Ureter (tissue), 1 donor: ENCODE results near the gene SOX6. TPM values are rescaled to one million over a fixed set of nuclear protein-coding genes. Genes with fewer than 3 reads are reported as not detected.

Source experiments
- DNase-seq: peaks from one replicate; pipeline ENCODE4 v3.0.0-alpha.2; 2020; ENCODE audit warnings: low spot score
- total RNA-seq: library from RNA; stranded (reverse); gene quantifications from one replicate; pipeline ENCODE4 v1.2.4, GENCODE V29; 2023
- donor health status: DM: yes; HTN: yes; CAD: no.

The SOX6 gene
- total RNA-seq, 1 donor from 2014 or later, result 6.4 TPM

DNA sequence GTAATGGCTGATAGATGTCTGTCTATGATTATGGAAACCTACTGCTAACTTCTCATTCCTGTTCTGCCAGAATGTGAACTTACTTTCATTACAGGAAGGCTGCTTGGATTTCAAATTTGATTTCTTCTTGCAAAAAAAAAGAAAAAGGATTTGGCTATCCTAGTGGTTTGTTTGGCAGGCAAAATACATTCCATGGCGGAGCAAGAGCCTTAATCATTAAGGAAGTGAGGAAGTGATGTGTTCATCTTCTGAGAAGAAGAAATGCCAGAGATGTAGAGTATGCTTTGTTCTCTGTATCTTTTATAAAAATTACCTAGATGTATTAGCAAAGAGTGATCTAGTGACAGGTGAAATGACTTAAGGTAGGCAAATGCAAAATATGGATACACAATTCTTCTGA is 356.3 kb downstream of the SOX6 start:
- DNase-seq, result no peak

DNA sequence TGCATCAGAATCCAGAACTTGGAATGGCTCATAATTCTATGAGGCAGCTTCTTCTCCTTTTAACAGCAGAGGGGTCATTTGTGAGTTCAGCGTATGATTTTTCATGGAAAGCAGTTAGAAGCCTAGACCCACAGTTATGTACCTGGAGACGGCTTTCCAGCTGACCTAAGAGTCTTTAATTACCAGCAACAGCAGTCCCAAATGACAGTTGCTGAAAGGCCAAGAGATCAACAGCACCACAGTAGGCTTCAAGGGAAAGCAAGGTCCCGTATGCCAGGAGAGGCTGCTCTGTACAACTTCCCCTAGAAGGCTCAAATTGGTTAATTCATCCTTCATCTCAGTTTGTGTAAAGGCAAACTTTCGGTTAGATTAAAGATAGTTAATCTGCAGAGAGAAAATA is 363.0 kb downstream of the SOX6 start:
- DNase-seq, result no peak

DNA sequence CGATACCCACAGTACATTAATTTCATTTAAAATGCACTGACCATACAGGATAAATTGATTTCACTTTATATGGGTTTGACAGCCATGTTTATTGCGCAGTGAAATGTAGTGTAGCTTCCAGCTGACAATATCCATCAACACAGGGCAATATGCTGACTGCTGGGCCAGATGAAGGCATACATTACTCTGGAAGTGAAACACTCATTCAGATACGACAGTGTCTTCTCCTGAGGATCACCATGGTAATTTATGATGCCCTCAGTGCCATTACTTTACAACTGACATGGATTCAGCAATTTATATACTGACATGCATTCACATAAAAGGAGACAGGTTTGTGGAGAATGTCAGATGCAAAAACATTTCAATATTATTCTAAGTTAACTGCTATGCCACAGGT is 365.1 kb downstream of the SOX6 start:
- no peak for DNase-seq

DNA sequence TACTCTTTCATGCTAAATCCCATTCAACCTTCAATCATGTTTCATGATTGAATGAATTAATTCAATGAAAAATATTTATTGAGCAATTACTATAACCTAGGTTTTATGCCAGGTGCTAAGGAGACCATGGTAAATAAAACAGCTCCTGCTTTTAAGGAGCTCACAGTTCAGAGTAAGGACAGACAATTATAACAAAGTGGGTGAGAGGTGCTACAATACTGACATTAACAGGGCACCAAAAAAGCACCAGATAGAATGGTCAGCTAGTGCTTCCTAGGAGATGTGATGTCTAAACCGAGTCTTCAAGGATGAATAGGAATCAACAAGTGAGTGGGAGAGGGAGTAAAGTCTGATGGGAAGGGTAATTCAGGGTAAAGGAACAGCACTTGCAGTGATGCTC is 366.7 kb downstream of the SOX6 start:
- no peak for DNase-seq

DNA sequence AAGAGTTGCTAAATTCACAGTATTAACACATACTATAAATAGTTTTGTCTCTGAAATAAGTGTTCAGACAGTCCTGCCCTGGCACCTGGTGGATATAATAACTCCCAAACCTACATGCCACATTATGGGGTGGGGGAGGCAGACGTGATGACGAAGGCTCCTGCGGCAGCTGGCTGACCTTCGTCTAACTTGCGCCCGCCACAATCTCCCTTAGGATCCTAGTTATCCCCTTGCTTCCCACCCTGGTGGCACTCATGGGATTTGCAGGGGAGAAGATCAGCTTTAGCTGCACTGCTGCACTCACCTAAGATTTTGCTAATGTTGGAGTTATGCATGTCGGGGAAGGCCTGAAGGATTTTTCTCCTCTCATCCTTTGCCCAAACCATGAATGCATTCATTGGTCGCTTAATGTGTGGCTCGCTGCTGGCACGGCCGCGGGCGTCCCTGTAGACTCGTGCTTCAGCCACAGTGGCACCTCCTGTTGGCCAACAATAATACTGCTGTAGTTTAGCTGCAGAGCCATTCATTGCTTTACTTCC is 367.6 kb downstream of the SOX6 start:
- no peak for DNase-seq

DNA sequence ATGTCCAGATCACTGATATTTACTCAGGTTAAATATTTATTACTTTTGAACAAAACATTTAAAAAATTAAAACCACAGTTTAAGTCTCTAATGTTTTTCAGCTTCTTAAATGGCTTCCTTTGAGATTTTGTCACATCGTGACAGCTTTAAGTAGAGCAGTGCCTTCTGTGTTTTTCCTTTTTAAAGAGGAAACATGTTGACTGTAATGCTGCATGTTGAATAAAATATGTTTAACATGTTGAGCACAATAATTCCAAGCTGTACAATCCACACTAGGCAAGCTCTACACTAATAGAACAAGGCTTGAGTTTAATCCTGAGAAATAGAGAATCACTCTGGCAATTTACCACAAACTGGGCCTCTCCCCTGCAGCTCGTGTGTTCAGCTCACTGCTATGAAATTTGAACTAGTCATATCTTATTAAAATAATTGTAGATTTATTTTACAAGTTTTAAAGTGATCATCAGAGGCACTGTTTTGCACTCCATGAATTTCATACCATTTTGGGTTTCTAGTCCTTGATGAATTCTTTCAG is 368.3 kb downstream of the SOX6 start:
- no peak for DNase-seq

DNA sequence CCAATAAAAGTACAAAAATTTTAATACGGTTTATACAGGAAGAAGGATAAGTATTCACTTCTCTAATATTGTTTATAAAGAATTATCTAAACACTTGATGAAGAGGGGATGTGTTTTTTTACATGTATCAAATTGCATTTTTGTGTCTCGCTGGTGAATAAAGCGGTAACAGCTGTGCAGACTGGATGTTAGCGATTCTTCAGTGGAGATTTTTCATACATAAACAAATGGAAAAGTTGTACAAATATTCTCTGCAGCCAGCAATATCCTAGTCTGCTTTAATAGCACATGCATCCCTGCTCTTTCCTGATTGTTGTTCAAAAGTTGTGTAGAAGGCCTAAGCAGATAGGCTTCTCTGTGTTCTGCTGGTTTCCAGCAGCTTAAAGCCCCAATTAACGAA is 369.3 kb downstream of the SOX6 start:
- DNase-seq, result no peak

DNA sequence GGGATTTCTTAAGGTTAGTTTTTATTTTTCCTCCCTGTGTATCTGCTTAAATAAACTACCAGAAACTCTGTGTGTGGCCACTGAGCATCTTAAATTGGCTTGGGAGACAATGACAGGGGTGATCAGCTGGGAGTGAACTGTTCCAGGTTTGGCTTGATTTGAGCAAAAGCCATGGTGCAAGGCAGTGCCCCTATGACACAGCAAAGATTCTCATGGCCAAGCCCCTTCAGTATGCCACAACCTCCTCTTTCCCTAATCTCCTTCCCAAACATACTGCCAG is 370.5 kb downstream of the SOX6 start:
- DNase-seq, result no peak

DNA sequence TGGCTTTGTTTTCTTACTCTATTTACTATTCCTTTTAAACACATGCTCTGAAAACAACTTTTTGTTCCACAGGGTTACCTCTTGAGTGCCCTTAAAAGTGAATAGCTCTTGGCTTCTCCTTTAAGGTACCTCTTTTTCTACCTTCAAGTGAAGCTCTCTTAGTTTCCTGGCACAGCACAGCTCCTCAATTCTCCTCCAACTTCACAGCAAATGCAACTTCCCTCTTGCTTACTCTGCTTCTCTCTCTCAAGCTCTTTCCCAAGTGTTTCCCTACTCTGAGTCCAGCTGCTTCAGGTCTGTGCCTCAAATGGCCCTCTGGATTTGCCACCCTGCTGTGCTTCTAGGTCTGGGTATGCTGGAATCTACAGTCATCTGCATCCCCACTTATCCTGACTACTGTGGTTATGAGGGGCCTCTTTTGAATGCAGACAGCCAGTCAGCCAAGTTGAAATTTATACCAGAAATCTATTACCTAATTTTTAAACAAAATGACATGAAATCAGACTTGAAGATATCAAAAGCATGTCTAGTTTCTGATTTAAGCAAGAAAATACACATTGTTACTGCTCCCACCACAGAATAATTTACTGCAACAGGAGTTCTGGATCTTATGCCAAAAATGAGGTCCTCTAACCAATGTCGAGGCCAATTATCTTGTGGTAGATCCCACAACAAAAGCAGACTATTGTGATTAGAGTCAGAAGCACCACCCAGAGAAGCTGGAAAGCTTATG is 371.1 kb downstream of the SOX6 start:
- DNase-seq, result no peak

DNA sequence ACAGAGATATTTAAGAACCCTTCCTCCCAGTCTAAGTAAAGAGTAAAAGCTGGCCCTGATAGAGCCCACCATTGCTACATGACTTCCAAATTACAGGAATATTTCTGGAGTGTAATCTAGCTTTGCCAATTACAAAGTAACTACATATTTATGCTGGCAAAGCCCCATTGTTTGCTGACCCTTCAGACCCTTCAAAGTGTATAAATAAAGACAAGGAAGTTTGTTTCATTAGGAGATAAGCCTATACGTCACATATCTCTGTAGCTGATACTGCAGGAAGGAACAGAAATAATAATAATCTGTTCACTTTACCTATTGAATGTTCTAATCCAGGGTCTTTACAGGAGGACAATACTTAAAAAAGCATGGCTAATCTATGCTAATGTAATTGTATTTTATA is 375.1 kb downstream of the SOX6 start:
- DNase-seq, result no peak

DNA sequence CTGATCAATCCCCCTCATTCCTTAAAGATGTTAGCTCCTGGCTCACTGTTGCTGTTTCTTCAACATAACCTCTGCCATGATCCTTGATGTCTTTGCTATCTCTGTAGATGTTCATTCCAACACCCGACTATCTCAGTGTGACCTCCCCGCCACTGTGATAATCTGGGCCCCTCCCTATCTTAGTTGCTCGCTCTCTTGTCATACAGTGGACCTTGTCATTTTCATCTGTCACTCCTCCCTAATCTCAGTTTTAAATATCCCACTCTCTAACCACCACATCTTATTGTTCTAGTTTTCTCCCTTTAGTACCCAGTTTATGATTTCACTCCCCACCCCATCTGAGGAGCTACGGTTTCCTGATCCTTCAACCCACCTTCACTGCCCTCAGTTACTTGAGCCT is 379.2 kb downstream of the SOX6 start:
- DNase-seq, result no peak

DNA sequence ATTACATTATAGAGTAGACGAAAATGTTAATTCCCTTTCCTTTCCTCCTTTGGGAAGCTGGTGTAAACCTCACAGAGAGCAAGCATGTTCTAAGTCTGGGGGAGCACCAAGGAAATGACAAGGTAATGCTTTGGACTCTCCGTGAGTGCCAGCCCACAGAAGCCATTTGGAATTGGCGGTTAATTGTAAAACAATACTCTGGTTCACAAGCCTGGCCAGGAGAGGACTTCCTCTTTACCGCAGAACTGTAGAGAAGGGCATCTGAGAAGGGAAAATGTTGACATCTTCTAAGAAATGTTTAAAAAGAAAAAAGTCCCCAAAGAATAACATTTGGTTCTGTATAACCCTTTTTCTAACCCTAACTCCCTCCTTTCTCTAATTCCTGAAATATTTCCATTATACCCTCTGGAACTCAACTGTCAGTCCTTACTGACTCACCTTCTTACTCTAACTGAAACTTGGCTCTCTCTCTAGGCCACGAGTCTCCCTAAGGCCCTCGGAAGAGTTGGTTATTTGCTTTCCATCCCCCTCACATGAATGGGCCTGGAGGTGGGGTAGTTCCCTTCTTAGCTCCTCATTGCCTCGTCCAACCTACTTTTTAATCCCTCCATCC is 379.8 kb downstream of the SOX6 start:
- no peak for DNase-seq

DNA sequence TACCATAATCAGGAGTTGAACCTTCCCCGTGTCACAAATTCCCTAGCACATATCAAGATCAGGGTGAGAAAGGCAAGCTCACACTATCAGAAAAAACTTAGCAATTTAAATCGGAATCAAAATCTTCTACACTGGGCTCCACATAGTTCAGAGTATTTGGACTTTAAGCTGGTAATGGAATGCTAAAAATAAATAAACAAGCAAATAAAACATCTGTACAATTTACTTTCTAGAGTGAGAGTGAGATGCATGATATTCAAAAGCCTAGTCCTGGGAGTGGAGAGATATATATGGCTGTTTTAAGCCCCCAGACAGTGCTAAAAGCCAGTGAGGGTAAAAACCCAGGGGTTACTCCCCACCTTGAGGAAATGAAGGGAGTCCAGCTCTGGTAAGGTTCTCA is 380.6 kb downstream of the SOX6 start:
- DNase-seq, result no peak

DNA sequence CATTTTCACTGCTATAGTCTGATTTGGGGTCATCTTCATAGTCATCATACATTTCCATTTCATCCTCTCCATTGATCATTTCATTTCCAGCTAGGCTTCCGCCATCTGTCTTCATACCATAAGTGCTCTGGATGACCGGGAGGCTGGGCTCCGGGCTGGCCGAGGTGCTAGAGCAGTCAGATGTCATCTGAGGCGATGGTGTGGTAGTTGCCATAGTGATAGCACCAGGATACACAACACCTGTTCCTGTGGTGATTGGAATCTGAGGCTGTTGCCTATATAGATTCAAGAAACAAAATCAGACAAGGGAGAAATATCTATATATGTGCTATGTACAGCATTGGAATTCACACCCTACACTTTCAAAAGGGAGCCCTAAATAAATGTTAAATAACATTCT is 383.5 kb downstream of the SOX6 start:
- DNase-seq, result no peak

DNA sequence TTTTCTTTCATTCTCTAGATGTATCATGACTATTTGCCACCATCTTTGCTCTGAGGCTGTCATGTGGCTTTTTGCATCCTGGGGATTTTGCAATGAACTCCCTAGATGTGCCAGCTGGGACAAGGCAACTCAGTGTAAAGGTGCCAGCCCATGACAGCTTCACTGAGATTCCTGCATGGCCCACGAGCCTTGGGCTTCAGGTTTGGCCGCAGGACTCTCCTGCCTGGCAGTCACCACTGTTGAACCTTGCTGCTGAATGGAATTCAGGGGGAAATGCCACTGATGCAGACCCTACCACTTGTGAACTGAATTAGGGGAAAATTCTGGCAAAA is 385.2 kb downstream of the SOX6 start:
- no peak for DNase-seq

DNA sequence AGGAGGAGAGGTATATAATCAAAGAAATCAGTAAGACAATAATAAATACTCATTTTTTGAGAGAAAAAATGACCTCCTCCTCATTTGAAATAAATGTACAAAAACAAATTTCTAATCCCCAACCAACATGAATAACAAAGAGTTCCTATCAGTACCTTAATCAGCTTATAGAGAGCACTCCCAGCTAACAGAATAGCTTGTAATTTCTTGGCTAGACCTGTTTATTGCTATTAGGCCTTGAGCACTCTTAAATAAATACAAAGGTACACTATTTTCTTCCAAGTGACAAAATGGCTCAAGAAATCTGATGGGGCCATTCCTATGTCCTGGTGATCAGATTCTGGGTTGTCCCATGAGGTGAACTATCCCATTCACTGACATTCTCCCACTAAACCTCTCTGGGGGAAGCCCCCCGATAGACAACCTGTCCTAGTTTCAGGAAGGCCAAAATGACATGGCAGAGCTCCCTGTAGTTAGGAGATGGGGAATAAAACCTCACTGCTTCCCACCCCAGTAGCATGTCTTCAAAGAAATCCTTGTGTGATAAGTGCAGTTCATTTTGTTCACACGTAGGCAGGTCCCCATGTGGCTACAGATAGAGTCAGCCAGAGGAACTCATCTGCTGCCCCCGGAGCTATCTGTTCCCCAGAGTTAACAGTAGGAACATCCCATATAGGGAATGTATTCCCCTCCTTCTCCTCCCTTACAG is 385.7 kb downstream of the SOX6 start:
- DNase-seq, result no peak

DNA sequence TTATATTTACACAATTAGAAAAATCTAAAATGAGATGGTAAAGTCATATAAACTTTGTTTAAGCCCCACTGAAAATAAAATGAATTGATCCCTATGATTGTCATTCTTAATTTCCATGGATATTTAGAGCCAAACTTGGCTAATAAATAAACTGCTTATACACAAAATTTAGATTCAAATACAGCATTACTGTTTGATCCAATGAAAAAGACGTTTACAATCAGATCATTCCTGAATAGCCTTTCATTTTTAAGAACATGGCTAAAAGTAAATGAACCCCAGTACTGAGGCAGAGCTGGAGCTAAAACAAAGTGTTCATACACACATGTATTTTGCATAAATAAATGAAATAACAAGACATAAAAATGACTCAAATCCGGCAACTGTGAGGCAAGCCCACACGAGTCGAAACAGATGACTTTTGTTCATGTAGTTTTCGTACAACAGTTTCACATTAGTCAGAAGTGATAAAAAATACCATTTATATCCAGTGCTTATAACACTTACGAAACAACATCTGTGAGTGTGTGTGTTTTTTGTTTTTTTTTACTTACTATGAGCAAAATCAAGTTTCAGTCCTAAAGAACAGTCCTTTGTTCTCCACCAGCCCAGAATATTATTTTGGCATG is 386.5 kb downstream of the SOX6 start:
- DNase-seq, result no peak

DNA sequence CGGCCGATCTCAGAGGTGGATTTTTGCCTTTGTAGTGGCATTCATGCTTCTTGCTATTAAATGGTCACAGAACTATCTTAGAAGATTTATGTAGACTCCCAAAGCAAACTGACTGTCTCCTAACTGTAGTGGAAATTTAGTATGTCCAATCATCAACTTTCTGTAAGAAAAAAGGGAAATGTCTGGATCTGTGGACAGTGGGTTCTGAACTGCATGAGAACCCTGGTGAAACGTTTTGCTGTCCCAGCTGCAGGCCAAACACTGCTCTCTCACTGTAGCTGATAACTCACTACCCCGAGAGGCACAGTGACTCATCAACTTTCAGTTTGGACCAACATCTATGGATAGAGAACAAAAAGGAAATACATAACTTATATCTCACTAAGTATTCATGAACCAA is 387.1 kb downstream of the SOX6 start:
- no peak for DNase-seq

DNA sequence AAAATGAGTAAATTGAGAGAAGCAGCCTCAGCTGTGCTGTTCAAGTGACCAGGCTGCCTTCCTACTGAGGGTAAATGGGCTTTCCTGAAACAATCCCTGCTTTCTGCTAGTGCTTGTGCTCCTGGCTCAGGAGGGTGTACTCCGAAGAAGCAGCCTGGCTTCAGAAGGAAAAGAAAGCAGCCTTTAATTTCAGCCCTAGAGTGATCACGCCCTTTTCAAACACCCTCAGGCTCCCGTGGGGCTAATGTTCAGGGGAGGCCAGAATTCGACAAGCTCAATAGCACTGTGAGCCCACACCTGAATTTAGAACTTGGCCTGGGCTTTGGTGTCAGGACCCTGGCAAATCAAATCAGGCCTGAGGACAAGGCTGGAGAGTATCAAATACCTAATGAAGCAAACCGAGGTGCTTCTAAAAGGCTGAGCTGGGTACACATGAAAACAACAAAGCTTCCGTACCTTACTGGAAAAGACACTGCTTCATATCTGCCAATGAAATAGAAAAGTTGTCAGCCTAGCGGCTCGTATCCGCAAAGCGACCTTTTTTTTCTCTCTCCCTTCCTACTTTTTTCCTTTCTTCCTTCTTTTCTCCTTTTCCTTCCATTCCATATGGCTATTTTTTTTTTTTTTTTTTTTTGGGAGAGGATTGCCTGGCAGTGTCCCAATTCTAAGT is 387.8 kb downstream of the SOX6 start:
- DNase-seq, result no peak

DNA sequence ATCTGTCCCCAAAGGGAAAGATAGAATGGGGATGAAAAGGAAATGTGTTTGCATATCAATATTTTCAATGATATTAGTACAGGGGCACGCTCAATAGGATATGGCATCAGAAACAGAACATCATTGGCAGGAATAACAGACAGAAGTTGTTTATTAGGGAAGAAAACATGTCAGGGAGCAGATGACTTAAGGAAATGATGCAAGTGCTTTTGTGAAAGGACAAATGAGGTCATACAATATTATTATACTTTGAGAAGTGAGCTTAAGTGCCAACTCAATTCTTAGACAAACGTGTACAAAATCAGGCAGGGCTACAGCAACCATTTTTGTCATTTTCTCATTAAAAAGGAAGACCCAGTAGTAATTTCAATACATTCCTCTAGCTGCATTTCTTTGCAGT is 388.4 kb downstream of the SOX6 start:
- DNase-seq, result no peak

DNA sequence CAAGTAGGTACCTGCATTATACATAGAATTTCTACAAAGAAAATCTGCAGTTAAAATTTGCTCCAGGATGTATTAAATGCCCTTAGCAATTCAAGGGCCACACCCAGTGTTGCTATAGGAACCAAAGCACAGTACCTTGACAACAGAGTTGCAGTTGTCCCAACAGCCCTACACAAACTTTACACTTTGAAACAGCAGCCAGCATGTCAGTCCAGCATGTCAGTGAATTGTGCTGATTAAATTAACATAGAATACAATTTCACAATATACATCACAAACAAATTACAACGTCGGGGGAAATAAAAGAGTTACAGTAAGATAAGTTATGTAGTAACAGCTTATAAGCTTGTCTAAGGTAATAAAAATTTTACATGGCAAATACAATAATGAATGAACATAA is 389.2 kb downstream of the SOX6 start:
- no peak for DNase-seq
